ENCODE results near the gene CHST15. TPM values are rescaled to one million over a fixed set of nuclear protein-coding genes. Genes with fewer than 3 reads are reported as not detected.

The CHST15 gene
- total RNA-seq, 2 experiments from 2014 or later: 0.05 to 0.12 TPM

DNA sequence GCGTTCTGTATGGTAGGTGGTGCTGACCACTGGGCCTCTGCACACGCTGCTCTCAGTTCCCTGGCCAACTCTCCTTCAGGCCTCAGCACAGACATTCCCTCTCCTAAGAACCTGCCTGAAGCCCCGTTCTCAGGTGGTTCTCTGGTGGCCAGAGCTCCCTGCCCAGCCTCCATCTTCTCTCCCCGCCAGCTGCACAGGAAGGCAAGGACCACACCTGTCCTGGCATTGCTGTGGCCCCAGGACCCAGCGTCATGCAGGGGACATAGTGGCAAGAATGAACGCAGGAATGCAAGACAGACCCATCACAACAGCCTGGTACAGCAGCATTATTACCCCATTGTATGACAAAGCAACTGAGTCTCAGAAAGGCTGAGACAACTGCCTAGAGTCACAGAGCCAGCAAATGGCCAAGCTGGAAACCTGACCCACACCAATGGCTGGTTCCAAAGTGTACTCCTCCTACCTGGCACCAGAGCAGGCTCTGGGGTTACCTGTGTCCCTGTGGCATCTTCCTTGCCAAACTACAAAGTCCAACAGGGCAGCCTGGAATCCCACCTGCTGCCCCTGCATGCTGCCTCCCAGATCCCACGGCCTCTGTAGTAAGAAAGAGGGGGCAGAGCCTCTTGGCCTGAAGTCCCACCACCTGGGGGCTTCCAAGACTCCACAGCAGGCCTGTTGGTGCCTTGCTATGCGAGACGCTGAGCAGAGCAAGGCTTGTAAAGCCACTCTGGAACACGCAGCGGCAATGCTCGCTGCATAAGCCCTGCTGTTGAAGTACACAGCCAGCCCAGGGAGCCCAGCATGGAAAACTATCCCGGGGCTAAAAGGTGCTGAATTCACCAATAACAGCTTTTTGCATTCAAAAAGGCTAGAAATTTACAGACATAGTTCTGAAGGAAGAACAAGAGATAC lies 73.3 kb downstream of the CHST15 start:
- Mint-ChIP-seq H3K27ac (no peak overlapping the region), H3K36me3 (no peaks in the 10 kb centered on the region), H3K9me3 (no peaks in the 10 kb centered on the region), H3K27me3 (peaks cover 4% of the 10 kb centered on the region), H3K4me3 (no peak overlapping the region), H3K4me1 (ENCODE audit: low read depth) (no peaks in the 10 kb centered on the region)
- no peak for DNase-seq
- POLR2A ChIA-PET: no interaction called here
- intact Hi-C loops (cut with micrococcal nuclease): no loop called here
- CTCF ChIA-PET: no interaction called here

DNA sequence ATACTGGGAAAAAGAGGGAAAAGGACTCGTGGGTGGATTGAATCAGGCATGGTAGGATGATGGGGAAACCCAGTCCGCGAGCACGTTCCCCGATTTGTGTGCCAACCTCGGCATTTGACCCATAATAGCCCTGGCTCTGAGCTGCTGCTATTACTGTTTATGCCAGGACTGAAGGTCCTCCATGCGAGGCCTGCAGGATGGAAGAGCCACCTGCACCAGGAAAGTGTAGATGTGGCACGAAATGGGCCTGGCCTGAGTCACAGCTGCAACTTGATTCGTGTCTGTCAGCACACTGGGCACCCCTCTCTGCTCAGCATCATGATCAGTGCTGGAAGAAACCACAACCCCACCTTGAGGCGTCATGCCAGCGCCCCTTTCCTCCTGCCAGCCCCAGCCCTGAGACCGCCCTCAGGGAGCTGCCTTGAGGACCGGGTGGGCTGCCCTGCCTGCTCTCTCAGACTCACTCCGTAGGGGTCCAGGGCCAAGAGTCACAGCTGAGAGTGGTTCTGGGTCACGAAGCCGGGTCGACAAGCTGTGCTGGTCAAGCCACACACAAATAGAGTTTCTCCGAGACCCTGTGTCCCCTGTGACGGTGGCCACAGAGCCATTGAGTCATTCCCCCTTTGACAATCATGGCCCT lies 74.4 kb downstream of the CHST15 start:
- Mint-ChIP-seq H3K27me3 (peaks cover under 1% of the 10 kb centered on the region), H3K4me1 (ENCODE audit: low read depth) (no peaks in the 10 kb centered on the region), H3K9me3 (peaks cover under 1% of the 10 kb centered on the region), H3K4me3 (no peak overlapping the region), H3K36me3 (no peaks in the 10 kb centered on the region), H3K27ac (no peak overlapping the region)
- CTCF ChIA-PET: no interaction called here
- POLR2A ChIA-PET: no interaction called here
- intact Hi-C loops (cut with micrococcal nuclease): no loop called here
- DNase-seq: no peak

DNA sequence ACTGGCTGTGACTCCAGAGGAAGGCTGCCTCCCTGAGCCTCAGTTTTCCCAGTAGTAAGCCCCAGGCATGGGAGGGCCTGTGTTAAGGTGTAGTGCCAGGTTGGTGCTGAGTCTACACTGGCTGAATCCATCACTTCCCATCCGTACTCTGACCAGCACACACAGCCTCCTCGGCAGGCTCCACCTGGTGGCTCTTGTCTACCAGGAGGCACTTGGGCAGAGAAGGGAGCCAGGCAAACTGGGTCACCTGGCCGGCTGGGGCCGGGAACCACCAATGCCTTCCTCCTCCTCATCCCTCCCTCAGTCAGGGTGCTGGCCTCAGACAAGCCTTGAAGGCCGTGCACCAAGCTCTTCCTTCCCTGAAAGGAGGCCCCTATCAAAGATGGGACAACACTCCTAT lies 75.7 kb downstream of the CHST15 start:
- ChIA-PET POLR2A (no interaction called here), CTCF (no interaction called here)
- H3K27me3 Mint-ChIP-seq: no peaks in the 10 kb centered on the region
- H3K4me1 Mint-ChIP-seq (ENCODE audit: low read depth): no peaks in the 10 kb centered on the region
- H3K36me3 Mint-ChIP-seq: no peaks in the 10 kb centered on the region
- no peak for DNase-seq
- peaks cover 11% of the 10 kb centered on the region for H3K9me3 Mint-ChIP-seq
- intact Hi-C loops (cut with micrococcal nuclease): no loop called here
- no peak overlapping the region for H3K27ac Mint-ChIP-seq
- H3K4me3 Mint-ChIP-seq: no peak overlapping the region

DNA sequence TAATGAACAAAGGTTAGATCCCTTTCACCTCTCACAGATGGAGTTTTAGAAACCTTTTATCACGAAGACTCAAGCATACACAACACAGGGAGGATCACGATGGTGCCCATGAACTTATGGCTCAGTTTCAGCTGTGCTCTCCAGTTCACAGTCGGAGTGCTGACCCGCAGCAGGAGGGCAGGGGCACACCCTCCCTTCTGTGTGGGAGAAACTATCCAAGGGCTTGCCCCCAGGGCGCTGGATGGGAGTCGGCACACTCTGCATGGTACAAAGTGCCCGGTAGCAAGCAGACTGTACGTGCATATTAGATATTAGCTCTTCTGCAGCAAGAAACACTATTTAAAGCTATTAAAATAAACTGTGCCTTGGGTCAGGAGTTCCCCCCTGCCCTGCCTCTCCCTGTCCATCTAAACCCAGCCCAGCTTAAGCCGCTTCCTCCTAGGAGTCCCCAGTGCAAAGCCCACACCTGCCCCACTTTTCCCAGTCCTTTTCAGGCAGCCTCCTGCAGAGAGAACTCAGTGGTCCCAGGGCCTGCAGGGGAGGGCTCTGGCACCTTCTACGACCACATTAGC lies 76.5 kb downstream of the CHST15 start:
- Mint-ChIP-seq H3K27me3 (no peaks in the 10 kb centered on the region), H3K4me3 (no peak overlapping the region), H3K36me3 (no peaks in the 10 kb centered on the region), H3K27ac (no peak overlapping the region), H3K9me3 (peaks cover 14% of the 10 kb centered on the region), H3K4me1 (ENCODE audit: low read depth) (no peaks in the 10 kb centered on the region)
- DNase-seq: no peak
- CTCF ChIA-PET: no interaction called here
- POLR2A ChIA-PET: no interaction called here
- intact Hi-C loops (cut with micrococcal nuclease): no loop called here

DNA sequence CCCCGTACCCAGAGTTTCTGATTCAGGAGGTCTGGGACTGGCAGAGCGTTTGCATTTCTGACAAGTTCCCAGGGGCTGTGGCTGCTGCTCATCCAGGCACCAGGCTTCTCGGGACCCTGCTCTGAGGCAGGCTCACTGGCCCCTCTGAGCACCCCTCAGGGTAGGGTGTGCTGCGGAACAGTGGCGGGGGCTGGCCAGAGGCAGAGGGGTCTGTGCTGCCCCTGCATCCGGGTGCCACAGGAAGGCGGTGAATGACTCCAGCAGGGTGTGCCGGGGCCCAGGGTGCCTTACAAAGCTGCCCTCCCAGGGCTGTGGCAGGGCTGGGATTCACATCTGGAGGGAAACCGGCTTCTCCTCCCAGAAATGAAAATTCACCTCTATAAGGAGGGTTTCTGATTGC lies 77.4 kb downstream of the CHST15 start:
- no peak overlapping the region for H3K4me3 Mint-ChIP-seq
- H3K9me3 Mint-ChIP-seq: peaks cover 14% of the 10 kb centered on the region
- H3K27ac Mint-ChIP-seq: no peak overlapping the region
- no peak for DNase-seq
- POLR2A ChIA-PET: no interaction called here
- no peaks in the 10 kb centered on the region for H3K36me3 Mint-ChIP-seq
- CTCF ChIA-PET: no interaction called here
- no peaks in the 10 kb centered on the region for H3K4me1 Mint-ChIP-seq (ENCODE audit: low read depth)
- no peaks in the 10 kb centered on the region for H3K27me3 Mint-ChIP-seq
- intact Hi-C loops (cut with micrococcal nuclease): no loop called here

DNA sequence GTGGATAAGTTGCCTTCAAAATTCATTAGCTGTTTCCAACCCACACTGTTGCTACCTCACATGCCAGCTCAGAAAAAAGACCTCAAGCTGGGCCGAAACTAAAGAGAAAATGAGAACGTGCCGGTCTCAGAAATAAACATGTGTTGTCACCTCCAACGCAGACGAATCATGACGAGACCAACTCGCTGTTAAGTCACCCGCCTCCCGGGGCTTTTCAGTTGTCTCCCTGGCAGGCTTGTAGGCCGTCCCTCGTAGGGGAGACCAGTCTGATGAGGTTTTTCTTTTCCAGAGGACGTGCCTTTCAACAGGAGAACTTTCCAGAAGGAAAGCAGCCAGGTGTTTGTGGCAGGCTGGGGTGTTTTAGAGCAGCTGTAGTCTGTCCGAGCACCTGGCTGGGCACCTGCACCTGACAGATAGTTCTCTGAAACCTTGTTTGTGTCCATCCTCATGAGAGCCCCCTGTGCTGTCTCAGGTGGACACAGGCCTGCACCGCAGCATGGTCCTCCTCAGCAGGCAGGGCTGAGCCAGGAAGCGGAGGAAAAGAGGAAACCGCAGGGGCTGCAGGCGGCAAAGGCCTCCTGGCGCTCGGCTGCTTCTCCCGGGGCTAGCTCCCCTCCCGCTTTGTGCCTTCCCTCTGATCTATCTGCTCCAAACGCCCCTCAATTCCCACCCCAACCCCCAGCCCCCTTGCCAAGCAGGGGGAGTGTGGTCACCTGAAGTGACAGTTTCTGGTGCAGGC lies 78.8 kb downstream of the CHST15 start:
- Mint-ChIP-seq H3K9me3 (peaks cover 14% of the 10 kb centered on the region), H3K27ac (no peak overlapping the region), H3K36me3 (no peaks in the 10 kb centered on the region), H3K4me1 (ENCODE audit: low read depth) (no peaks in the 10 kb centered on the region), H3K4me3 (no peak overlapping the region), H3K27me3 (no peaks in the 10 kb centered on the region)
- intact Hi-C loops (cut with micrococcal nuclease): no loop called here
- DNase-seq: no peak
- POLR2A ChIA-PET: no interaction called here
- CTCF ChIA-PET: interaction anchor here (1.0 to 1.4 kb wide), 2 partner anchors 20 kb away, joined by 4 read pairs; no protein-coding TSS in a partner anchor

DNA sequence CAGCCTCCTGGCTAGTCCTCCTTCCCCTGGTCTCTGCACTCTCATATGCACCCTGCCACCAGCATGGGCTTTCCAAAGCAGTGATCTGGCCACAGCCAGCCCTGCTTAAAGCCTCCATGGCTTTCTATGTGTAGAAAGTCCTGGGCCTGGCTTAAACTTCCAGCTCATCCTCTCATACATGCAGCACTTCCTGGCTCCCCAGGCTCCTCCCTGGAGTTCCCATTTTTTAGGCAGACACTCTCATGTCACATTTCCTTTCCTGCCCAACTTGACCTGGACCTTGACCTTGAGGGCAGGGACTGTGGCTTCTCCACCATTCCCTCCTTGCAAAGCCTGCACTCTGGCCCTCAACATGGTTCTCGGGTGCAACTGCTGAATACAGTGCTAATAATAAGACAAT lies 79.5 kb downstream of the CHST15 start:
- DNase-seq: no peak
- H3K4me1 Mint-ChIP-seq (ENCODE audit: low read depth): no peaks in the 10 kb centered on the region
- intact Hi-C loops (cut with micrococcal nuclease): no loop called here
- H3K27me3 Mint-ChIP-seq: no peaks in the 10 kb centered on the region
- ChIA-PET POLR2A (no interaction called here), CTCF (interaction anchor here (1.4 kb wide), 1 partner anchor 19 kb away, joined by 4 read pairs; no protein-coding TSS in a partner anchor)
- H3K27ac Mint-ChIP-seq: no peak overlapping the region
- no peak overlapping the region for H3K4me3 Mint-ChIP-seq
- no peaks in the 10 kb centered on the region for H3K36me3 Mint-ChIP-seq
- H3K9me3 Mint-ChIP-seq: peaks cover 14% of the 10 kb centered on the region

DNA sequence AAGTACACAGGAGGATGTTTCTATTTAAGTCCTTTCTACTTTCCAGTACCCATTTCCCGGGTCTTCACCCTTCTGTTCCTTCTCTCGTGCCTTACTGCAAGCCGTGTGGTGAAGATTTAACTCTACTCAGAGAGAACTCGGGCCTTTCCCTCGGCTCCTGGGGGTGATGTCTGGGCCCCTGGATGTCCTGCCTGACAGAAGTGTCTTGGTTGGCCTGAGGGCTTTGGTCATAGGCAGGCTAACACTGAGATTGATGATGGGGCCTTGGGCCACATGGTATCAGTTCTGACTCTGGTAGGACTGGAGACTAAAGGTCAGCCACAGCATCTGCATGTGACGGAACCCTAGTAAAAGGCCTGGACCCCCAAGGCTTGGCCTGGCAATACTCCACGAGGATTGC lies 80.4 kb downstream of the CHST15 start:
- intact Hi-C loops (cut with micrococcal nuclease): no loop called here
- Mint-ChIP-seq H3K27me3 (no peaks in the 10 kb centered on the region), H3K36me3 (no peaks in the 10 kb centered on the region), H3K4me1 (ENCODE audit: low read depth) (no peaks in the 10 kb centered on the region), H3K27ac (no peak overlapping the region), H3K9me3 (peaks cover 14% of the 10 kb centered on the region), H3K4me3 (no peak overlapping the region)
- CTCF ChIA-PET: no interaction called here
- POLR2A ChIA-PET: interaction anchor here (0.6 kb wide), 1 partner anchor 105 kb away, joined by 3 read pairs; no protein-coding TSS in a partner anchor
- no peak for DNase-seq

DNA sequence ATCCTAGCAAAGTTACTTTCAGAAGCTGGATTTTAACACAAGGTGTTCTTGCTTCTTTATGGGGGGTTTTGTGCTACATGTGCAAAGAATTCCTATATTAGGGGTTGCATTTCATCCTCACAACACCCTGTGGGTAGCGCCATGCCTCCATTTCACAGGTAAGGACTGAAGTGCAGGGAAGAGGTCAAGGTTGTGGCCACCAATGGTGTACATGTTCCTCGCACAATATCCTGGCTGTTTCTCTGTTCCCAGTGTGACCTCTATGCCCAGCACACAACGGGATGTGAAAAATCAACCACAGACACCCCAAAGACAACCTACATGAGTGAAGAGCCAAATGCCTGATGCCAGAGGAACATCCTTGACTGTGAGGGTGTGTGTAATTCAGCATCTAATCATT lies 80.8 kb downstream of the CHST15 start:
- H3K4me1 Mint-ChIP-seq (ENCODE audit: low read depth): no peaks in the 10 kb centered on the region
- peaks cover 14% of the 10 kb centered on the region for H3K9me3 Mint-ChIP-seq
- H3K27me3 Mint-ChIP-seq: no peaks in the 10 kb centered on the region
- H3K4me3 Mint-ChIP-seq: no peak overlapping the region
- no peaks in the 10 kb centered on the region for H3K36me3 Mint-ChIP-seq
- ChIA-PET POLR2A (no interaction called here), CTCF (no interaction called here)
- intact Hi-C loops (cut with micrococcal nuclease): no loop called here
- H3K27ac Mint-ChIP-seq: no peak overlapping the region
- DNase-seq: no peak

DNA sequence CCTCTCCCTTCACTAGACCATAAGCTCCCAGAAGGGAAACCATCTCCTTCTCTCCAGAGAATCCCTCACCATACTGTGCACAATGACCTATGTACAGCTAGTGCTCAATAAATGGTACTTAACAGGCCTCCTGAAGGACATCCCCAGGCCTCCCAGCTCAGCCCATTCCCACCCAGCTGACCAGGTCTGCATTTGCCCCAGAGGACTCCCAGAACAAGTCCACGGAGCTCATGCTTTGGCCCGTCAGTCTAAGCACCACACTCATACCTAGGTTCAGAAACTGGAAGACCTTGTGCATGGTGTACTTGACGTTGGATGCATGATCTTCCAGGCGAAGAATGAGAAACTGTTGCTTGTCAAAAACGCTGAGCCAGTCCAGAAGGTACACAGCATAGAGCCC lies 81.3 kb downstream of the CHST15 start:
- Mint-ChIP-seq H3K4me3 (no peak overlapping the region), H3K27me3 (no peaks in the 10 kb centered on the region), H3K27ac (no peak overlapping the region), H3K4me1 (ENCODE audit: low read depth) (no peaks in the 10 kb centered on the region), H3K36me3 (no peaks in the 10 kb centered on the region), H3K9me3 (peaks cover 14% of the 10 kb centered on the region)
- DNase-seq: no peak
- ChIA-PET POLR2A (no interaction called here), CTCF (no interaction called here)
- intact Hi-C loops (cut with micrococcal nuclease): no loop called here

DNA sequence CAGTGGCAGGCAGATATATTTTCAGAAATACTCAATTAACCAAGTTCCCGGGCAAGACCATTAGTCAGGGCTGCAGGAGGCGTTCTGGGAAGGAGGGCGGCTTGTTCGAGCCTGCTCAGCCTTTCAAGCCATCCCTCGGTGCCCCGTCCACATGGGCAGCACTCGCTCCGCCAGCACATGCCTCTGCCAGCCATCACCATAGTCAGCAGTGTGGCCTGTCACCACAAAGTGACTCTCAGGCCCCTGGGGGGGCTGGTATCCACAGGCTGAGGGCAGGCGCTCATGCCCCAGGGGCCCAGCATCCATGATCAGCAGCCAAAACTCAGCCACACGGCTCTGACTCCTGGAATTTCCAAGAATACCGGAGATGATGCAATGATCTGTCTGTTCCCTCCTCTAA lies 81.9 kb downstream of the CHST15 start:
- Mint-ChIP-seq H3K4me3 (no peak overlapping the region), H3K9me3 (peaks cover 14% of the 10 kb centered on the region), H3K4me1 (ENCODE audit: low read depth) (no peaks in the 10 kb centered on the region), H3K27ac (no peak overlapping the region), H3K27me3 (no peaks in the 10 kb centered on the region), H3K36me3 (no peaks in the 10 kb centered on the region)
- intact Hi-C loops (cut with micrococcal nuclease): no loop called here
- CTCF ChIA-PET: no interaction called here
- DNase-seq: no peak
- POLR2A ChIA-PET: no interaction called here

DNA sequence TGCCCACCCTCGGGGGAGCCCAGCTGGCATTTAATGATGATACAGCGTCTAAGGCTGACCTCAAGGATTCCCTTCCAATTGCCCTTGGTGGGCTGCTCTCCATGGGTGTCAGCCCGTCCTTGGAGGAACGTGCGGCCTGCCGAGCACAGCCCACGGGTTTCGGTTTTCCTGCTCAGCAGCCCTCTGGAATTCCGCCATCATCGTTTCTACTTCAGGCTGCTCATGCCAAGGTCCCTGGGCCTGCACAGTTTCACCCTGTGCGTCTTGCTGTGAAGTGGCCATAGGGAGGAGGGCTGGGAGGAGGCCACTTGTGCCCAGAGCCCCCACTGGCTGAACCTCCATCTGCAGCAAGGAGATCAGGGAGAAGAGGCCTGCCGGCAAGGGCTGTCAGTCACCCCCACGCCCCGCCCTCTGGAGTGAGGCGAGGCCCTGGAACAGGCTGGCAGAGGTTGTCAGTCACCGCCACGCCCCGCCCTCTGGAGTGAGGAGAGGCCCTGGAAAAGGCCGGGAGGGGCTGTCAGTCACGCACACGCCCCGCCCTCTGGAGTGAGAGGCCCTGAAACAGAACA lies 82.8 kb downstream of the CHST15 start:
- intact Hi-C loops (cut with micrococcal nuclease): no loop called here
- peaks cover 14% of the 10 kb centered on the region for H3K9me3 Mint-ChIP-seq
- ChIA-PET CTCF (no interaction called here), POLR2A (no interaction called here)
- no peaks in the 10 kb centered on the region for H3K4me1 Mint-ChIP-seq (ENCODE audit: low read depth)
- no peak for DNase-seq
- no peak overlapping the region for H3K4me3 Mint-ChIP-seq
- H3K36me3 Mint-ChIP-seq: no peaks in the 10 kb centered on the region
- H3K27me3 Mint-ChIP-seq: no peaks in the 10 kb centered on the region
- no peak overlapping the region for H3K27ac Mint-ChIP-seq
